H9 (cell line): ENCODE data around the gene ATG12. TPM values are rescaled to one million over a fixed set of nuclear protein-coding genes. Genes with fewer than 3 reads are reported as not detected.

Source experiments
- DNase-seq: peaks from one replicate; pipeline ENCODE4 v3.0.0-alpha.2; 2017
- H2AFZ ChIP-seq: one replicate; pipeline ENCODE4 v1.6.1; 2013; ENCODE audit warnings: mild to moderate bottlenecking, low read length, control low read depth, moderate library complexity
- H2AK5ac ChIP-seq: 2 replicates; pipeline ENCODE4 v1.6.1; 2013; ENCODE audit warnings: low read length, control low read depth, mixed read lengths; ENCODE audit not compliant: insufficient read length
- H2BK120ac ChIP-seq: one replicate; pipeline ENCODE4 v1.6.1; 2013; ENCODE audit warnings: low read depth, mild to moderate bottlenecking, low read length, control low read depth, inconsistent platforms; ENCODE audit not compliant: poor library complexity, severe bottlenecking
- H2BK12ac ChIP-seq: 2 replicates; pipeline ENCODE4 v1.6.1; 2013; ENCODE audit warnings: low read length, control low read depth, mixed read lengths, low read depth; ENCODE audit not compliant: insufficient read length
- H2BK15ac ChIP-seq: 2 replicates; pipeline ENCODE4 v1.6.1; 2013; ENCODE audit warnings: low read depth, low read length, control low read depth
- H2BK20ac ChIP-seq: one replicate; pipeline ENCODE4 v1.6.1; 2013; ENCODE audit warnings: low read depth, mild to moderate bottlenecking, low read length, control low read depth, inconsistent platforms; ENCODE audit not compliant: poor library complexity, severe bottlenecking
- H2BK5ac ChIP-seq: 2 replicates; pipeline ENCODE4 v1.6.1; 2013; ENCODE audit warnings: low read length, control low read depth, mixed read lengths; ENCODE audit not compliant: insufficient read length
- H3K14ac ChIP-seq: 2 replicates; pipeline ENCODE4 v1.6.1; 2013; ENCODE audit warnings: low read length, control low read depth; ENCODE audit not compliant: insufficient read depth
- H3K18ac ChIP-seq: 2 replicates; pipeline ENCODE4 v1.6.1; 2013; ENCODE audit warnings: low read depth, mild to moderate bottlenecking, mixed read lengths, low read length, control low read depth; ENCODE audit not compliant: insufficient read length
- H3K23ac ChIP-seq: 2 replicates; pipeline ENCODE4 v1.6.1; 2013; ENCODE audit warnings: low read length, control low read depth, mixed read lengths, low read depth; ENCODE audit not compliant: insufficient read length
- H3K23me2 ChIP-seq: 2 replicates; pipeline ENCODE4 v1.6.1; 2013; ENCODE audit warnings: low read depth, mild to moderate bottlenecking, mixed read lengths, low read length, control low read depth; ENCODE audit not compliant: insufficient read length, poor library complexity, severe bottlenecking
- H3K27ac ChIP-seq: 2 replicates; pipeline ENCODE4 v1.5.1; 2013; ENCODE audit warnings: low read length, control low read depth, mixed read lengths, low read depth; ENCODE audit not compliant: insufficient read length
- H3K27me3 ChIP-seq: 2 replicates; pipeline ENCODE4 v1.6.1; 2013; ENCODE audit warnings: low read length, control low read depth, inconsistent platforms; ENCODE audit not compliant: insufficient read depth
- H3K4ac ChIP-seq: 2 replicates; pipeline ENCODE4 v1.6.1; 2013; ENCODE audit warnings: low read depth, mild to moderate bottlenecking, control low read depth, inconsistent platforms, low read length, moderate library complexity
- H3K4me1 ChIP-seq: 2 replicates; pipeline ENCODE4 v1.6.1; 2013; ENCODE audit warnings: low read length, control low read depth, inconsistent platforms; ENCODE audit not compliant: insufficient read depth
- H3K4me2 ChIP-seq: 2 replicates; pipeline ENCODE4 v1.6.1; 2013; ENCODE audit warnings: low read length, control low read depth, mixed read lengths; ENCODE audit not compliant: insufficient read length, insufficient read depth
- H3K56ac ChIP-seq: 2 replicates; pipeline ENCODE4 v1.6.1; 2013; ENCODE audit warnings: low read depth, mild to moderate bottlenecking, mixed read lengths, low read length, control low read depth; ENCODE audit not compliant: insufficient read length
- H3K79me1 ChIP-seq: 2 replicates; pipeline ENCODE4 v1.6.1; 2013; ENCODE audit warnings: low read depth, mild to moderate bottlenecking, moderate library complexity, low read length, control low read depth, inconsistent platforms; ENCODE audit not compliant: insufficient read depth, poor library complexity, severe bottlenecking
- H3K79me2 ChIP-seq: 2 replicates; pipeline ENCODE4 v1.6.1; 2013; ENCODE audit warnings: low read length, control low read depth, inconsistent platforms; ENCODE audit not compliant: insufficient read depth
- H3K9ac ChIP-seq: 2 replicates; pipeline ENCODE4 v1.6.1; 2013; ENCODE audit warnings: low read length, control low read depth, mixed read lengths; ENCODE audit not compliant: insufficient read length; ENCODE audit errors: extremely low read depth
- H3K9me3 ChIP-seq: one replicate; pipeline ENCODE4 v1.6.1; 2013; ENCODE audit warnings: low read depth, low read length, inconsistent platforms; ENCODE audit not compliant: control insufficient read depth
- H3T11ph ChIP-seq: one replicate; pipeline ENCODE4 v1.6.1; 2013; ENCODE audit warnings: mild to moderate bottlenecking, low read length, control low read depth, inconsistent platforms
- H4K20me1 ChIP-seq: one replicate; pipeline ENCODE4 v1.6.1; 2013; ENCODE audit not compliant: control insufficient read depth, insufficient read length, insufficient read depth
- H4K5ac ChIP-seq: 2 replicates; pipeline ENCODE4 v1.6.1; 2013; ENCODE audit warnings: low read depth, mild to moderate bottlenecking, mixed read lengths, low read length, control low read depth; ENCODE audit not compliant: insufficient read length
- H4K8ac ChIP-seq: replicated peaks from 2 replicates; pipeline ENCODE4 v1.6.1; 2013; ENCODE audit warnings: low read length, control low read depth, mixed read lengths, low read depth; ENCODE audit not compliant: insufficient read length
- H4K91ac ChIP-seq: 2 replicates; pipeline ENCODE4 v1.6.1; 2013; ENCODE audit warnings: low read depth, mild to moderate bottlenecking, moderate library complexity, mixed read lengths, low read length, control low read depth; ENCODE audit not compliant: insufficient read length
- H3K27ac Mint-ChIP-seq, 3 experiments: 2 replicates in 2 of 3; 3 replicates in 1 of 3; pipeline ENCODE4 v1.8.0; 2020 to 2021; ENCODE audit warnings: mixed read lengths in 3 of 3, mild to moderate bottlenecking in 1 of 3, moderate library complexity in 1 of 3
- H3K27me3 Mint-ChIP-seq: 2 replicates; pipeline ENCODE4 v1.8.0; 2021; ENCODE audit warnings: low read depth, mild to moderate bottlenecking, moderate library complexity, mixed read lengths
- H3K36me3 Mint-ChIP-seq, 3 experiments: 2 replicates in 2 of 3; 3 replicates in 1 of 3; pipeline ENCODE4 v1.8.0; 2020 to 2021; ENCODE audit warnings: low read depth in 3 of 3, mixed read lengths in 3 of 3; ENCODE audit not compliant: insufficient read depth in 1 of 3
- H3K4me1 Mint-ChIP-seq, 2 experiments: 2 replicates each; pipeline ENCODE4 v1.8.0; 2020; ENCODE audit warnings: mixed read lengths in 2 of 2
- H3K4me3 Mint-ChIP-seq, 2 experiments: 2 replicates in 1 of 2; 3 replicates in 1 of 2; pipeline ENCODE4 v1.8.0; 2020 to 2021; ENCODE audit warnings: mild to moderate bottlenecking in 2 of 2, mixed read lengths in 2 of 2, moderate library complexity in 1 of 2
- H3K9me3 Mint-ChIP-seq, 2 experiments: 2 replicates in 1 of 2; 3 replicates in 1 of 2; pipeline ENCODE4 v1.8.0; 2020; ENCODE audit warnings: mild to moderate bottlenecking in 2 of 2, mixed read lengths in 2 of 2, moderate library complexity in 1 of 2
- WGBS: extraction: QIAGEN DNeasy Blood & Tissue Kit; methylation state at CpG from one replicate; pipeline ENCODE4 v1.1.7; 2013; ENCODE audit warnings: missing lambda C conversion rate, low lambda C conversion rate, mixed read lengths; ENCODE audit not compliant: insufficient read length; ENCODE audit errors: extremely low coverage; 5-methylcytosine and 5-hydroxymethylcytosine counted together
- total RNA-seq: library from RNA; stranded (reverse); gene quantifications from 2 replicates; pipeline ENCODE4 v1.2.1, GENCODE V29; 2021
- TF ChIP-seq, protein P1 (sequence below): fragments of 200-600 bp; sonication (generic); conservative IDR thresholded peaks from 3 replicates; pipeline ENCODE4 v1.8.0; 2021; ENCODE audit warnings: antibody characterized with exemption, mild to moderate bottlenecking

Gene ATG12
- total RNA-seq, 1 experiment from 2014 or later, result 52.9 TPM

DNA sequence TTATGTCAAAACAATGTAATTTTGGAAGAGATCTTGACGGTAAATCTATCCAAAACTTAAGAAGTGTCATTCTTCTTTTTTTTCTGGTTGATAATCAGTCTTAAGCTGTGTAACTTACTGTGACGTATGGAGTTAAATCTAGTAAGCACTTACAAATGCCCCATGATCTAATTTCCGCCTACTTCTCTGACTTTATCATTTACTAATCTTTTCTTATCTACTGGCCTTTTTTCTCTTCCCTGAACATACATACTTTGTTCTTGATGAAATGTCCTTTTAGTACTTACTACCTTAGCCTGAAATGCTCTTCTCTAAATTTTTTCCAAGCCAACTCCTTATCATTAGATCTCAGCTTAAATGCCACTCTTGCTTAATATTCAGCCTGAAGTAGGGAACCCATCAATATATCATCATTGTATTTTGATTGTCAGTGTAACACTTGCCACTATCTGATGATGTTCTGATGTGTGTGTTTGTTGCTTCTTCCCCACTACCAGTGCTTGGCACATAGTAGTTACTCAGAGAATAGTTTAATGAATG is 28.0 kb upstream of the ATG12 start:
- no peaks in the 10 kb centered on the region for H4K20me1 ChIP-seq
- TF ChIP-seq, protein P1, sequence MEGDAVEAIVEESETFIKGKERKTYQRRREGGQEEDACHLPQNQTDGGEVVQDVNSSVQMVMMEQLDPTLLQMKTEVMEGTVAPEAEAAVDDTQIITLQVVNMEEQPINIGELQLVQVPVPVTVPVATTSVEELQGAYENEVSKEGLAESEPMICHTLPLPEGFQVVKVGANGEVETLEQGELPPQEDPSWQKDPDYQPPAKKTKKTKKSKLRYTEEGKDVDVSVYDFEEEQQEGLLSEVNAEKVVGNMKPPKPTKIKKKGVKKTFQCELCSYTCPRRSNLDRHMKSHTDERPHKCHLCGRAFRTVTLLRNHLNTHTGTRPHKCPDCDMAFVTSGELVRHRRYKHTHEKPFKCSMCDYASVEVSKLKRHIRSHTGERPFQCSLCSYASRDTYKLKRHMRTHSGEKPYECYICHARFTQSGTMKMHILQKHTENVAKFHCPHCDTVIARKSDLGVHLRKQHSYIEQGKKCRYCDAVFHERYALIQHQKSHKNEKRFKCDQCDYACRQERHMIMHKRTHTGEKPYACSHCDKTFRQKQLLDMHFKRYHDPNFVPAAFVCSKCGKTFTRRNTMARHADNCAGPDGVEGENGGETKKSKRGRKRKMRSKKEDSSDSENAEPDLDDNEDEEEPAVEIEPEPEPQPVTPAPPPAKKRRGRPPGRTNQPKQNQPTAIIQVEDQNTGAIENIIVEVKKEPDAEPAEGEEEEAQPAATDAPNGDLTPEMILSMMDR, result no peak
- H4K91ac ChIP-seq, result no peak overlapping the region
- no peak overlapping the region for H3K27ac ChIP-seq
- no peaks in the 10 kb centered on the region for H3K27me3 ChIP-seq
- no peak overlapping the region for H2AFZ ChIP-seq
- H3K4me2 ChIP-seq, result no peak overlapping the region
- peaks cover 6% of the 10 kb centered on the region; the same call in 1 of the 2 replicates for H3K4me1 ChIP-seq
- Mint-ChIP-seq H3K27ac (no peak overlapping the region), H3K9me3 (no peaks in the 10 kb centered on the region), H3K36me3 (peaks cover 2 to 12% (median 11%) of the 10 kb centered on the region in 3 experiments; a peak in 5 of 7 replicates), H3K4me1 (peaks cover 7 to 15% of the 10 kb centered on the region in 2 experiments), H3K4me3 (no peak overlapping the region), H3K27me3 (no peaks in the 10 kb centered on the region)
- H3K4ac ChIP-seq, result no peak overlapping the region
- H4K5ac ChIP-seq, result no peak overlapping the region
- no peaks in the 10 kb centered on the region for H3K9me3 ChIP-seq
- no peak overlapping the region for H2BK5ac ChIP-seq
- no peak overlapping the region for H2BK15ac ChIP-seq
- H3K14ac ChIP-seq, result no peak overlapping the region
- H3K9ac ChIP-seq, result no peak overlapping the region
- no peaks in the 10 kb centered on the region for H3K79me2 ChIP-seq
- no peak overlapping the region for H4K8ac ChIP-seq
- H3K18ac ChIP-seq, result no peak overlapping the region
- H3K79me1 ChIP-seq, result no peaks in the 10 kb centered on the region
- H2BK12ac ChIP-seq, result no peak overlapping the region
- no peak overlapping the region for H2AK5ac ChIP-seq
- H2BK20ac ChIP-seq, result no peak overlapping the region
- no peak overlapping the region for H3K56ac ChIP-seq
- WGBS, result no CpG with 5 or more reads among the region's 3 CpGs
- no peak overlapping the region for H2BK120ac ChIP-seq
- no peaks in the 10 kb centered on the region for H3K23me2 ChIP-seq
- H3K23ac ChIP-seq, result no peak overlapping the region
- no peak for DNase-seq
- H3T11ph ChIP-seq, result no peak overlapping the region
